Lower leg skin (tissue), 4 donors: ENCODE data around the gene SIL1. TPM values are rescaled to one million over a fixed set of nuclear protein-coding genes. Genes with fewer than 3 reads are reported as not detected.
A peak's percentile ranks its signal among the peaks of the same experiment; 100 is the strongest.

Experiments used
- DNase-seq, 2 donors: peaks; one replicate each; pipeline ENCODE4 v3.0.0-alpha.2; 2019; ENCODE audit warnings: low spot score in 2 of 2
- H3K4me3 ChIP-seq: fragments of 200-600 bp; sonication (generic); 2 replicates; pipeline ENCODE4 v1.5.1; 2017; ENCODE audit warnings: mild to moderate bottlenecking, low read depth; ENCODE audit not compliant: poor library complexity, severe bottlenecking
- CTCF ChIP-seq, 3 donors: fragments of 450-650 bp; IDR thresholded peaks; one replicate each; pipeline ENCODE4 v1.5.1; 2016; ENCODE audit warnings: antibody characterized with exemption in 3 of 3, mild to moderate bottlenecking in 3 of 3, moderate library complexity in 2 of 3
- POLR2A ChIP-seq, 2 donors: fragments of 450-650 bp; IDR thresholded peaks; one replicate each; pipeline ENCODE4 v1.6.1; 2016 to 2017; ENCODE audit warnings: antibody characterized with exemption in 2 of 2, mild to moderate bottlenecking in 1 of 2, moderate library complexity in 1 of 2
- WGBS, 2 donors: methylation state at CpG; one replicate each; pipeline ENCODE4 v1.1.5; 2018; 5-methylcytosine and 5-hydroxymethylcytosine counted together
- intact Hi-C: fragments of 100-400 bp; cut with DNase I; formaldehyde crosslinking; loops from one replicate; pipeline ENCODE4 v1.15.0; 2023; ENCODE audit warnings: low total_unique reads
- total RNA-seq, 4 donors: library from RNA; depleted of rRNA; stranded (reverse); fragments of >200 nt; gene quantifications; one replicate each; pipeline ENCODE4 v1.1.0, GENCODE V29; 2016

Gene SIL1
- total RNA-seq, 4 donors from 2014 or later: 35.1 to 45.4 (median 39.3) TPM

GRCh38 chr5:139137697-139138096, 60.5 kb downstream of the SIL1 start:
- 73 to 74% methylated on average over 4 of the region's 4 CpGs for WGBS, 2 donors
- H3K4me3 ChIP-seq: no peak overlapping the region
- DNase-seq: no peak
- TF ChIP-seq CTCF (IDR thresholded peaks at IDR 0.05) (no peak), POLR2A (IDR thresholded peaks at IDR 0.05) (no peak)
- intact Hi-C loops: no loop called here

GRCh38 chr5:139134906-139135305, 63.3 kb downstream of the SIL1 start:
- no peak overlapping the region for H3K4me3 ChIP-seq
- WGBS, 2 donors: 57 to 70% methylated on average over 4 of the region's 4 CpGs
- no peak for DNase-seq
- intact Hi-C loops: no loop called here
- no peak for TF ChIP-seq CTCF (IDR thresholded peaks at IDR 0.05)
- no peak for TF ChIP-seq POLR2A (IDR thresholded peaks at IDR 0.05)

DNA sequence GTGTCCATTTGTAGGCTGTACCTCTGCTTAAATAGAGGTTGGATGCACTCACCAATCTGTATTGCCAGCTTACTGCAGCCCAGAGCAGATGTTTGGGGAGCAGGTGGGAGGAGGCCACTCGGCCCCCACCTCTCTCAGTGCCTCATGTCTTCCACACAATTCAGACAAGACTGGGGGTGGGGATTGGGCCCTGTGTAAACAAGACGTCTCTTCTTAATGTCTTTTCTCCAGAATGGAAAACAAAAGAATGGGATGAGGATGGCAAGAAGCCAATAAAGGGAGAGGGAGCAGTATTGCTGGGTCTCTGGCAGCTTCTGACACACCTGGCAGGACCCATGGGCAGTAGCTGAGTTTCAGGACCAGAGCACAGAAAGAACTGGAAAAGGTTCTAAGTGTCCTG, 64.9 kb downstream of the SIL1 start:
- intact Hi-C loops: no loop called here
- WGBS, 2 donors: 64 to 69% methylated on average over 2 of the region's 2 CpGs
- TF ChIP-seq POLR2A (IDR thresholded peaks at IDR 0.05) (no peak), CTCF (IDR thresholded peaks at IDR 0.05) (no peak)
- no peak for DNase-seq
- H3K4me3 ChIP-seq: no peak overlapping the region

DNA sequence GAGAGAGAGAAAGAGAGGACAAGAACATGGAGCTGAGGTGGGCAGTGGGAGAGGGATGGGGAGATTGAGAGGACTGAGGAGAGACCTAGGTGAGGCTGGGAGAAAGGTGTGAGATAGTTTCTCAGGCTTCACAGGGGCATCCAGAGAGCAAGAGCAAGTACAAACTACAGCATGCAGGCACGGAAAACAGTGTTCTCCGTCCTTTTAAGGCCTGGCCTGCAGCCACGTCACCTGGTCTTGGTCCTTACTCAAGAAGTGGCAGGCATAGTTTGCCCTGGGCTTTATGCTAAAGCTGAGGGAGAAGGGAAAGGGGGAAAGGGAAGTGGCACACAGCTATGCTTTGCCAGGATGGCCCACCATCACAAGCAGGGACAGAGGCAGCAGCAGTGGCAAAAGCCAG, 65.7 kb downstream of the SIL1 start:
- no peak for TF ChIP-seq POLR2A (IDR thresholded peaks at IDR 0.05)
- TF ChIP-seq CTCF (IDR thresholded peaks at IDR 0.05): no peak
- no peak overlapping the region for H3K4me3 ChIP-seq
- intact Hi-C loops: no loop called here
- WGBS, 2 donors: 60 to 61% methylated on average over 3 of the region's 3 CpGs
- no peak for DNase-seq

DNA sequence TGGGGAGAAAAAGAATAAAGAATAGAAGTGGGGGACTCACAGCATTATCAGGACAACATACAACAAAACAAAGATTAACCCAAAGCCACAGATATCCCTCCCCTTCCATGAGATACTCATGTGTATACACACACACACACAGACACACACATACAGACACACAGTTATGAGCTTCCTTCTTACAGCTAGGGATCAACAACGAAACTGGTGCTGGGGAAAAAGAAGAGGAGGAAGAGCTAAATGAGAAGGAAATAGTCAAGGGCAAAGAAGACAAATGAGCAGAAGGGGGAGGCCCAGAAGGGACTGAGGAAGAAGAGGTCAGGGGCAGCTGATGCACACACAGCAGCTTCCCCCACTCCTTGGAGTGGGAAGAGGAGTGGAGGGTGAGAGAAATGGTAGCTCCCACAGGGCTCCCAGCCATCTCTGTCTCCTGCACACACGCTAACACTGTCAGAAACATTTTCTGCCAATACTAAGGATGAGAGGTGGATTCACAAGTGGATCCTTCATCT, 66.2 kb downstream of the SIL1 start:
- no peak overlapping the region for H3K4me3 ChIP-seq
- no peak for DNase-seq
- 41 to 51% methylated on average over 2 of the region's 2 CpGs for WGBS, 2 donors
- intact Hi-C loops: no loop called here
- no peak for TF ChIP-seq CTCF (IDR thresholded peaks at IDR 0.05)
- no peak for TF ChIP-seq POLR2A (IDR thresholded peaks at IDR 0.05)

DNA sequence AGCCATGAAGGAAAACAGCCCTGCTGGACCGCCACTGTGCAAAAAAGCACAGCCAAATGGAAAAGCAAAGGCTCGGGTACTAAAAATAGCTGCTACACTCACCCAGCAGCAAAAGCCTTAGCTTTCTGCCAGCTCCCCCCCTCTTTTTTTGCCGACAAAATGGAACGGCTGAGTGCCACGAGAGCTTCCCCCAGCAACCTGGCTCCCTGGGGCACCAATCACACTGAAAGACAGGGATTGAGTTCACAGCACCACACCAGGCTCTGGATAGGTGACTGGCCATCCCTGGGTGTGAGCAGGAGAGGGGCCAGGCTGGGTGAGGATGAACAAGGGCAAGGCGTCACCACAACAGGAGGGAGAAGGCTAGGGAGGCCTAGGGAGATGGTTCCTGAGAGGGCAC, 66.7 kb downstream of the SIL1 start:
- intact Hi-C loops: no loop called here
- no peak for TF ChIP-seq CTCF (IDR thresholded peaks at IDR 0.05)
- TF ChIP-seq POLR2A (IDR thresholded peaks at IDR 0.05): no peak
- WGBS, 2 donors: 33 to 54% methylated on average over 6 of the region's 6 CpGs
- no peak overlapping the region for H3K4me3 ChIP-seq
- peak in 1 of 2 donors; percentile 85 for DNase-seq
